HEK293 (cell line): ENCODE data around the gene PPARG.

Source experiments
- CTCF ChIA-PET: fragments of 350-600 bp; formaldehyde crosslinking; extraction: SDS; loops from one replicate; lab custom pipeline; 2021; ENCODE audit warnings: antibody characterized with exemption; lab: Yijun Ruan, JAX
- POLR2A ChIA-PET: fragments of 300-600 bp; formaldehyde crosslinking; extraction: SDS; loops from one replicate; lab custom pipeline; 2020; ENCODE audit warnings: antibody characterized with exemption, inconsistent platforms; lab: Yijun Ruan, JAX
- H3K27ac ChIP-seq: fragments of 200-500 bp; sonication (Bioruptor generic); 2 replicates; pipeline ENCODE4 v1.5.1; 2014; ENCODE audit warnings: low read depth, low read length, control low read depth, inconsistent platforms; ENCODE audit errors: extremely low read depth
- H3K36me3 ChIP-seq, 2 experiments: fragments of 200-500 bp in 1 of 2; sonication (Bioruptor generic) in 1 of 2; 1 replicate in 1 of 2; 2 replicates in 1 of 2; pipeline ENCODE4 v1.5.1; 2014 to 2017; ENCODE audit warnings: inconsistent platforms in 2 of 2, low read length in 2 of 2; ENCODE audit not compliant: control insufficient read depth in 2 of 2, insufficient read depth in 1 of 2
- H3K4me1 ChIP-seq: fragments of 200-500 bp; sonication (Bioruptor generic); 2 replicates; pipeline ENCODE4 v1.5.1; 2014; ENCODE audit warnings: mild to moderate bottlenecking, low read length, inconsistent platforms; ENCODE audit not compliant: control insufficient read depth, insufficient read depth
- H3K4me3 ChIP-seq: 2 replicates; pipeline ENCODE4 v1.5.1; 2011; ENCODE audit warnings: low read depth, mild to moderate bottlenecking, control low read depth, low read length, moderate library complexity
- H3K9me3 ChIP-seq: fragments of 200-500 bp; sonication (Bioruptor generic); 2 replicates; pipeline ENCODE4 v1.5.1; 2014; ENCODE audit warnings: low read depth, low read length, inconsistent platforms; ENCODE audit not compliant: control insufficient read depth, insufficient read depth
- EGR2 ChIP-seq: fragments of 450-650 bp; formaldehyde crosslinking; IDR thresholded peaks from 2 replicates; pipeline ENCODE4 v1.5.1; 2016; ENCODE audit warnings: low read depth, missing biosample characterization, missing genetic modification characterization
- GLI4 ChIP-seq: fragments of 450-650 bp; formaldehyde crosslinking; IDR thresholded peaks from 2 replicates; pipeline ENCODE4 v1.5.1; 2016; ENCODE audit warnings: missing biosample characterization, missing genetic modification characterization
- KLF7 ChIP-seq: fragments of 450-650 bp; formaldehyde crosslinking; IDR thresholded peaks from 2 replicates; pipeline ENCODE4 v1.5.1; 2016; ENCODE audit warnings: missing biosample characterization, missing genetic modification characterization, borderline replicate concordance
- OVOL3 ChIP-seq: fragments of 450-650 bp; formaldehyde crosslinking; IDR thresholded peaks from 2 replicates; pipeline ENCODE4 v1.5.1; 2016; ENCODE audit warnings: missing biosample characterization, missing genetic modification characterization
- SCRT1 ChIP-seq: fragments of 450-650 bp; formaldehyde crosslinking; IDR thresholded peaks from 2 replicates; pipeline ENCODE4 v1.5.1; 2016; ENCODE audit warnings: missing biosample characterization, missing genetic modification characterization, borderline replicate concordance
- ZBTB17 ChIP-seq: fragments of 450-650 bp; formaldehyde crosslinking; IDR thresholded peaks from 2 replicates; pipeline ENCODE4 v1.5.1; 2016; ENCODE audit warnings: missing biosample characterization, missing genetic modification characterization
- ZFHX2 ChIP-seq: fragments of 450-650 bp; formaldehyde crosslinking; conservative IDR thresholded peaks from 2 replicates; pipeline ENCODE4 v1.5.1; 2016; ENCODE audit warnings: missing biosample characterization, missing genetic modification characterization
- ZFP3 ChIP-seq: fragments of 450-650 bp; formaldehyde crosslinking; IDR thresholded peaks from 2 replicates; pipeline ENCODE4 v1.5.1; 2016; ENCODE audit warnings: low read depth, missing biosample characterization, missing genetic modification characterization
- ZFP41 ChIP-seq: fragments of 450-650 bp; formaldehyde crosslinking; IDR thresholded peaks from 2 replicates; pipeline ENCODE4 v1.5.1; 2016; ENCODE audit warnings: missing biosample characterization, missing genetic modification characterization, borderline replicate concordance
- ZNF138 ChIP-seq: fragments of 450-650 bp; formaldehyde crosslinking; IDR thresholded peaks from 2 replicates; pipeline ENCODE4 v1.5.1; 2016; ENCODE audit warnings: missing biosample characterization, missing genetic modification characterization, borderline replicate concordance
- ZNF223 ChIP-seq: fragments of 450-650 bp; formaldehyde crosslinking; IDR thresholded peaks from 2 replicates; pipeline ENCODE4 v1.5.1; 2016; ENCODE audit warnings: missing biosample characterization, missing genetic modification characterization
- ZNF274 ChIP-seq, 2 experiments: fragments of 200-500 bp in 1 of 2; fragments of 450-650 bp in 1 of 2; sonication (Bioruptor generic) in 1 of 2; formaldehyde crosslinking in 1 of 2; IDR thresholded peaks; 2 replicates each; pipeline versions ENCODE4 v1.5.1 to v1.6.1; 2014 to 2016; ENCODE audit warnings: borderline replicate concordance in 1 of 2, inconsistent platforms in 1 of 2, low read length in 1 of 2, missing biosample characterization in 1 of 2, missing genetic modification characterization in 1 of 2
- ZNF280C ChIP-seq: fragments of 450-650 bp; formaldehyde crosslinking; IDR thresholded peaks from 2 replicates; pipeline ENCODE4 v1.5.1; 2016; ENCODE audit warnings: missing biosample characterization, missing genetic modification characterization
- ZNF354C ChIP-seq: fragments of 450-650 bp; formaldehyde crosslinking; IDR thresholded peaks from 2 replicates; pipeline ENCODE4 v1.5.1; 2016; ENCODE audit warnings: missing biosample characterization, missing genetic modification characterization, low read depth, borderline replicate concordance
- ZNF394 ChIP-seq: fragments of 450-650 bp; formaldehyde crosslinking; IDR thresholded peaks from 2 replicates; pipeline ENCODE4 v1.5.1; 2016; ENCODE audit warnings: missing biosample characterization, missing genetic modification characterization, mild to moderate bottlenecking, moderate library complexity, borderline replicate concordance
- ZNF404 ChIP-seq: fragments of 450-650 bp; formaldehyde crosslinking; IDR thresholded peaks from 2 replicates; pipeline ENCODE4 v1.5.1; 2017; ENCODE audit warnings: missing biosample characterization, missing genetic modification characterization
- ZNF544 ChIP-seq: fragments of 450-650 bp; formaldehyde crosslinking; IDR thresholded peaks from 2 replicates; pipeline ENCODE4 v1.5.0; 2017; ENCODE audit warnings: missing biosample characterization, missing genetic modification characterization
- ZNF549 ChIP-seq: fragments of 450-650 bp; IDR thresholded peaks from 2 replicates; pipeline ENCODE4 v1.5.1; 2018; ENCODE audit warnings: missing biosample characterization, missing genetic modification characterization, mild to moderate bottlenecking, inconsistent platforms, moderate library complexity
- ZNF600 ChIP-seq: fragments of 450-650 bp; formaldehyde crosslinking; IDR thresholded peaks from 2 replicates; pipeline ENCODE4 v1.5.1; 2016; ENCODE audit warnings: missing biosample characterization, missing genetic modification characterization
- ZNF610 ChIP-seq: fragments of 450-650 bp; formaldehyde crosslinking; IDR thresholded peaks from 2 replicates; pipeline ENCODE4 v1.5.1; 2016; ENCODE audit warnings: missing biosample characterization, missing genetic modification characterization, borderline replicate concordance
- ZNF639 ChIP-seq: fragments of 450-650 bp; formaldehyde crosslinking; IDR thresholded peaks from 2 replicates; pipeline ENCODE4 v1.5.1; 2016; ENCODE audit warnings: missing biosample characterization, missing genetic modification characterization
- ZNF747 ChIP-seq: fragments of 450-650 bp; formaldehyde crosslinking; IDR thresholded peaks from 2 replicates; pipeline ENCODE4 v1.5.1; 2016; ENCODE audit warnings: missing biosample characterization, missing genetic modification characterization
- ZNF768 ChIP-seq: fragments of 450-650 bp; formaldehyde crosslinking; IDR thresholded peaks from 2 replicates; pipeline ENCODE4 v1.5.1; 2018; ENCODE audit warnings: missing biosample characterization, mild to moderate bottlenecking, missing genetic modification characterization
- ZNF830 ChIP-seq: fragments of 450-650 bp; IDR thresholded peaks from 2 replicates; pipeline ENCODE4 v1.5.0; 2018; ENCODE audit warnings: missing biosample characterization, missing genetic modification characterization, low read depth, mild to moderate bottlenecking, moderate library complexity
- ZNF837 ChIP-seq: fragments of 450-650 bp; formaldehyde crosslinking; IDR thresholded peaks from 2 replicates; pipeline ENCODE4 v1.5.1; 2016; ENCODE audit warnings: missing biosample characterization, missing genetic modification characterization
- TF ChIP-seq, protein P1 (sequence below): sonication (generic); formaldehyde crosslinking; IDR thresholded peaks from 2 replicates; pipeline ENCODE4 v1.8.1; 2022; ENCODE audit warnings: mild to moderate bottlenecking, moderate library complexity, missing genetic modification reagents
- TF ChIP-seq, protein P2 (sequence below): fragments of 450-650 bp; formaldehyde crosslinking; IDR thresholded peaks from 2 replicates; pipeline ENCODE4 v1.5.1; 2016; ENCODE audit warnings: missing biosample characterization, missing genetic modification characterization

PPARG gene

GRCh38 chr3:12363397-12364195 is 74.7 kb downstream of the PPARG start:
- Histone ChIP-seq H3K4me3 (no peak overlapping the region), H3K9me3 (no peaks in the 10 kb centered on the region), H3K27ac (no peak overlapping the region), H3K4me1 (no peaks in the 10 kb centered on the region), H3K36me3 (no peaks in the 10 kb centered on the region)
- CTCF ChIA-PET = interaction anchor here (1.4 kb wide), 1 partner anchor 116 kb away, joined by 3 read pairs; no protein-coding TSS in a partner anchor
- no peak for TF ChIP-seq ZNF837 (tag by site-specific recombination)
- TF ChIP-seq ZFP3 (tag by site-specific recombination) = no peak
- TF ChIP-seq ZNF768 (tag by site-specific recombination) = no peak
- TF ChIP-seq, protein P1, sequence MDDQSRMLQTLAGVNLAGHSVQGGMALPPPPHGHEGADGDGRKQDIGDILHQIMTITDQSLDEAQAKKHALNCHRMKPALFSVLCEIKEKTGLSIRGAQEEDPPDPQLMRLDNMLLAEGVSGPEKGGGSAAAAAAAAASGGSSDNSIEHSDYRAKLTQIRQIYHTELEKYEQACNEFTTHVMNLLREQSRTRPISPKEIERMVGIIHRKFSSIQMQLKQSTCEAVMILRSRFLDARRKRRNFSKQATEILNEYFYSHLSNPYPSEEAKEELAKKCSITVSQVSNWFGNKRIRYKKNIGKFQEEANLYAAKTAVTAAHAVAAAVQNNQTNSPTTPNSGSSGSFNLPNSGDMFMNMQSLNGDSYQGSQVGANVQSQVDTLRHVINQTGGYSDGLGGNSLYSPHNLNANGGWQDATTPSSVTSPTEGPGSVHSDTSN (CRISPR knock-in tag) = no peak
- no peak for TF ChIP-seq ZNF549 (tag by site-specific recombination)
- TF ChIP-seq ZNF354C (tag by site-specific recombination) = no peak
- no peak for TF ChIP-seq ZFP41 (tag by site-specific recombination)
- TF ChIP-seq ZNF223 = no peak
- TF ChIP-seq ZNF600 = no peak
- TF ChIP-seq ZBTB17 = no peak
- no peak for TF ChIP-seq ZNF274 (IDR thresholded peaks at IDR 0.05; ENCODE audit: low read length)
- TF ChIP-seq ZNF274 (tag by site-specific recombination; IDR thresholded peaks at IDR 0.05; ENCODE audit: borderline replicate concordance) = no peak
- POLR2A ChIA-PET = no interaction called here

- peaks cover 3% of the 10 kb centered on the region; the same call in 1 of the 2 replicates for H3K4me1 ChIP-seq
- ChIA-PET POLR2A (no interaction called here), CTCF (no interaction called here)
- H3K9me3 ChIP-seq = no peaks in the 10 kb centered on the region
- H3K36me3 ChIP-seq = no peaks in the 10 kb centered on the region
- no peak overlapping the region for H3K27ac ChIP-seq
- no peak for TF ChIP-seq ZNF544 (tag by site-specific recombination)
- no peak for TF ChIP-seq ZNF280C (tag by site-specific recombination)
- no peak for TF ChIP-seq ZFHX2 (tag by site-specific recombination)
- TF ChIP-seq ZNF138 = no peak
- no peak for TF ChIP-seq OVOL3 (tag by site-specific recombination)
- TF ChIP-seq GLI4 (tag by site-specific recombination) = no peak
- no peak for TF ChIP-seq ZNF747
- H3K4me3 ChIP-seq = no peak overlapping the region
Measured at GRCh38 chr3:12367346-12367745, 78.5 kb downstream of the PPARG start.

GRCh38 chr3:12369029-12369428 is 80.2 kb downstream of the PPARG start:
- no peak overlapping the region for H3K27ac ChIP-seq
- no peaks in the 10 kb centered on the region for H3K9me3 ChIP-seq
- H3K36me3 ChIP-seq = no peaks in the 10 kb centered on the region
- peaks cover 3% of the 10 kb centered on the region; the same call in 1 of the 2 replicates for H3K4me1 ChIP-seq
- ChIA-PET CTCF (no interaction called here), POLR2A (no interaction called here)
- H3K4me3 ChIP-seq = no peak overlapping the region
- TF ChIP-seq ZNF394 (tag by site-specific recombination) (no peak), ZNF544 (tag by site-specific recombination) (no peak), SCRT1 (no peak), KLF7 (tag by site-specific recombination) (no peak), ZNF639 (tag by site-specific recombination) (no peak), ZNF830 (tag by site-specific recombination) (no peak), ZNF404 (tag by site-specific recombination) (no peak), ZNF610 (no peak), EGR2 (no peak)
- TF ChIP-seq, protein P2, sequence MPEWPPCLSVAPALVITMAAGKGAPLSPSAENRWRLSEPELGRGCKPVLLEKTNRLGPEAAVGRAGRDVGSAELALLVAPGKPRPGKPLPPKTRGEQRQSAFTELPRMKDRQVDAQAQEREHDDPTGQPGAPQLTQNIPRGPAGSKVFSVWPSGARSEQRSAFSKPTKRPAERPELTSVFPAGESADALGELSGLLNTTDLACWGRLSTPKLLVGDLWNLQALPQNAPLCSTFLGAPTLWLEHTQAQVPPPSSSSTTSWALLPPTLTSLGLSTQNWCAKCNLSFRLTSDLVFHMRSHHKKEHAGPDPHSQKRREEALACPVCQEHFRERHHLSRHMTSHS (tag by site-specific recombination) = no peak
